RWPE2 (cell line): Measurements from ENCODE around the gene HEATR5A.

Experiments used
- ATAC-seq: fragments of 200-7000 bp; cut with Tn5 transposase; 3 replicates; pipeline ENCODE4 v1.9.1; 2021; ENCODE audit warnings: low read depth
- DNase-seq: peaks from one replicate; pipeline ENCODE4 v3.0.0-alpha.2; 2020; ENCODE audit warnings: low spot score
- H3K27ac ChIP-seq: fragments of 450-650 bp; 2 replicates; pipeline ENCODE4 v1.5.1; 2017; ENCODE audit warnings: mild to moderate bottlenecking; ENCODE audit not compliant: poor library complexity, severe bottlenecking
- H3K27me3 ChIP-seq: fragments of 250-450 bp; sonication (Bioruptor Pico); 2 replicates; pipeline ENCODE4 v1.5.1; 2021; ENCODE audit warnings: mild to moderate bottlenecking, moderate library complexity; ENCODE audit not compliant: insufficient read depth, poor library complexity, severe bottlenecking
- H3K36me3 ChIP-seq: fragments of 250-450 bp; sonication (Bioruptor Pico); 2 replicates; pipeline ENCODE4 v1.5.1; 2020; ENCODE audit warnings: low read depth, mild to moderate bottlenecking, moderate library complexity
- H3K4me1 ChIP-seq: fragments of 250-450 bp; sonication (Bioruptor Pico); 2 replicates; pipeline ENCODE4 v1.5.1; 2021; ENCODE audit warnings: mild to moderate bottlenecking, moderate library complexity; ENCODE audit not compliant: insufficient read depth, poor library complexity, severe bottlenecking
- H3K4me3 ChIP-seq: fragments of 250-450 bp; sonication (Bioruptor Pico); 2 replicates; pipeline ENCODE4 v1.5.1; 2021; ENCODE audit warnings: mild to moderate bottlenecking, moderate library complexity; ENCODE audit not compliant: severe bottlenecking
- H3K9me3 ChIP-seq: fragments of 250-450 bp; sonication (Bioruptor Pico); 2 replicates; pipeline ENCODE4 v1.5.1; 2021; ENCODE audit warnings: mild to moderate bottlenecking, moderate library complexity; ENCODE audit not compliant: severe bottlenecking
- CTCF ChIP-seq: fragments of 450-650 bp; IDR thresholded peaks from one replicate; pipeline ENCODE4 v1.5.1; 2017; ENCODE audit warnings: mild to moderate bottlenecking, moderate library complexity; ENCODE audit not compliant: poor library complexity, severe bottlenecking

Gene HEATR5A

DNA sequence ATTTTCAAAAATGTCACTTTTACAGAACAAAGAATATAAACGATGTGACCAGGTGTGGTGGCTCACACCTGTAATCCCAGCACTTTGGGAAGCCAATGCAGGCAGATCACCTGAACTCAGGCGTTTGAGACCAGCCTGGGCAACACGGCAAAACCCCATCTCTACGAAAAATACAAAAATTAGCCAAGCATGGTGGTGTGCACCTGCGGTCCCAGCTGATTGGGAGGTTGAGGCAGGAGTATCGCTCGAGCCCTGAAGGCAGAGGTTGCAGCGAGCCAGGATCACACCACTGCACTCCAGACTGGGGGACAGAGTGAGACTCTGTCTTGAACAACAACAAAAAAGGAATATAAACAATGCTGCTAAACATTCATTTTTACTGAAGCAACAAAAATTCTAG, 15.2 kb downstream of the HEATR5A start:
- TF ChIP-seq CTCF, result no peak

DNA sequence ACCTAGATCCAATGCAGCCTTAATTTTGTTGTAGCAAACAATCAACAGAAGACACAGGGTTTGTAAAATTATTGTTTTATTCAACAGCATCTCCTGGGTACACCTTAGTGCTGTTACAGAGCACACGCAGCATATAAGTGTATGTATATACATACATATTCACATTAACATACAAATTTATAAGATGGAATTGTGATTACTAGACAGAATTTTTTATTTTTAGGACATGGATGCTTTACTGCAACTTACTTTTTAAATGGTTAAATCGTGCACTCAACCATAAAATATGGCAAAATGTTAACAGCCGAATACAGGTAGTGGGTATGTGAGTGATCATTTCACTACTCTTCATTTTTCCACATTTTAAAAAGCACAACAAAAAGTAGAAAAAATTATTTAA, 16.6 kb downstream of the HEATR5A start:
- Histone ChIP-seq H3K27ac (no peak overlapping the region), H3K36me3 (peaks cover 30% of the 10 kb centered on the region), H3K27me3 (no peaks in the 10 kb centered on the region), H3K4me1 (no peaks in the 10 kb centered on the region), H3K4me3 (no peak overlapping the region), H3K9me3 (no peaks in the 10 kb centered on the region)
- DNase-seq (no peak), ATAC-seq (no peak)
- no peak for TF ChIP-seq CTCF

More for the DNA sequence above, 15.2 kb downstream of the HEATR5A start:
- no peak overlapping the region for H3K4me3 ChIP-seq
- no peaks in the 10 kb centered on the region for H3K4me1 ChIP-seq
- peaks cover 18% of the 10 kb centered on the region for H3K36me3 ChIP-seq
- no peaks in the 10 kb centered on the region for H3K27me3 ChIP-seq
- H3K9me3 ChIP-seq, result no peaks in the 10 kb centered on the region
- no peak for DNase-seq
- no peak for ATAC-seq
- H3K27ac ChIP-seq, result no peak overlapping the region

- no peak overlapping the region for H3K4me3 ChIP-seq
- H3K36me3 ChIP-seq, result peaks cover 37% of the 10 kb centered on the region
- H3K9me3 ChIP-seq, result no peaks in the 10 kb centered on the region
- H3K27ac ChIP-seq, result no peak overlapping the region
- ATAC-seq, result no peak
- no peaks in the 10 kb centered on the region for H3K27me3 ChIP-seq
- TF ChIP-seq CTCF, result no peak
- H3K4me1 ChIP-seq, result no peaks in the 10 kb centered on the region
- no peak for DNase-seq
Measured at GRCh38 chr14:31402764-31403439, 17.4 kb downstream of the HEATR5A start.

DNA sequence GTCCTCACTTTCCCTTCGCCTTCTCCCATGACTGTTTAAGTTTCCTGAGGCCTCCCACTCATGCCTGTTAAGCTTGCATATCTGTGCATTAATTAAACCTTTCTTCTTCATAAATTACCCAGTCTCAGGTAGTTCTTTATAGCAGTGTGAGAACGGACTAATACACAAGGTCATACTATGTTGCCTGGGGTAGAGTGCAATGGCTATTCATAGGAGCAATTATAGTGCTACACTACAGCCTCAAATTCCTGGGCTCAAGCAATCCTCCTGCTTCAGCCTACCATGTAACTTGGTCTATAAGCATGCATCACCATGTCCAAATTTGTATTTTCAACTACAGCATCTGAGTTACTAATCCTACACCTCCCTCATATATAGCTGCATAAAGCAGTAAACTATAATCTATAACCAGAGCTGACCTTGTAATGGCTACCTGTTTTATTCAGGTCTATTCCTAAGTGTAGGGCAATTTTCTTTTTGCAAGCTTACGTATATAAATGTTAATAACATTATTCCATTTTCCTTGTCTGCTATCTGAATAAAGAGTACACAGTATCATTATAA, 18.9 kb downstream of the HEATR5A start:
- DNase-seq, result no peak
- H3K9me3 ChIP-seq, result no peaks in the 10 kb centered on the region
- H3K27me3 ChIP-seq, result no peaks in the 10 kb centered on the region
- no peak for ATAC-seq
- H3K27ac ChIP-seq, result no peak overlapping the region
- H3K4me1 ChIP-seq, result no peaks in the 10 kb centered on the region
- TF ChIP-seq CTCF, result no peak
- peaks cover 43% of the 10 kb centered on the region for H3K36me3 ChIP-seq
- H3K4me3 ChIP-seq, result no peak overlapping the region

- no peak for DNase-seq
- Histone ChIP-seq H3K9me3 (no peaks in the 10 kb centered on the region), H3K4me1 (no peaks in the 10 kb centered on the region), H3K27me3 (no peaks in the 10 kb centered on the region), H3K4me3 (no peak overlapping the region), H3K36me3 (peaks cover 46% of the 10 kb centered on the region), H3K27ac (no peak overlapping the region)
- no peak for TF ChIP-seq CTCF
- ATAC-seq, result no peak
Measured at GRCh38 chr14:31400031-31400638, 20.2 kb downstream of the HEATR5A start.
